ENCODE data around the gene SMAD3.

DNA sequence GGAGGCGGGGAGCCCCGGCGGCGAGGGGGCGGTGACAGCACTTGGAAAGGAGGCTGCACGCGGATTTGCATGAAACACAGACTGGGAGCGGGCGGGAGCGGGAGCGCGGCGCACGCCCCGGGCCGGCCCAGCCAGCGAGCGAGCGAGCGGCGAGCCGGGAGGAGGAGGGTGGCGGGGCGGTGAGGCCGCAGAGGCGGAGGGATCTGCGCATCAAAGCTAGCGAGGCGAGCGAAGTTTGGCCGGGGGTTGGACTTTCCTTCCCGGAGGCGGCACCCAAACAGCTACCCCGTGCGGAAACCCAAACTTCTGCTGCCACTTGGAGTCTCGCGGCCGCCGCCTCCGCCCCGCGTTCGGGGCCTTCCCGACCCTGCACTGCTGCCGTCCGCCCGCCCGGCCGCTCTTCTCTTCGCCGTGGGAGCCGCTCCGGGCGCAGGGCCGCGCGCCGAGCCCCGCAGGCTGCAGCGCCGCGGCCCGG lies at the start of gene SMAD3:
- TF ChIP-seq YY1 (IDR thresholded peaks at IDR 0.05; ENCODE audit: insufficient read depth, insufficient read length): no peak
- TF ChIP-seq ZNF274 (IDR thresholded peaks at IDR 0.05; ENCODE audit: low read depth, low read length): no peak
- no peak for TF ChIP-seq SUZ12 (IDR thresholded peaks at IDR 0.05; ENCODE audit: extremely low read depth, insufficient read depth, insufficient read length)
